ENCODE data around the gene CCDC149.

CCDC149 gene

GRCh38 chr4:24802648-24803047 is 110.2 kb downstream of the CCDC149 start:
- DNase-seq (ENCODE audit: low read depth in 2 of 2): no peak

- DNase-seq (ENCODE audit: low read depth in 2 of 2): no peak
Measured at GRCh38 chr4:24801136-24801855, 111.5 kb downstream of the CCDC149 start.

GRCh38 chr4:24800325-24800895 is 112.4 kb downstream of the CCDC149 start:
- no peak for DNase-seq (ENCODE audit: low read depth in 2 of 2)

- DNase-seq (ENCODE audit: low read depth in 2 of 2): no peak
Measured at GRCh38 chr4:24799544-24800324, 113.1 kb downstream of the CCDC149 start.

GRCh38 chr4:24799196-24799543 is 113.7 kb downstream of the CCDC149 start:
- DNase-seq (ENCODE audit: low read depth in 2 of 2): no peak

- DNase-seq (ENCODE audit: low read depth in 2 of 2): no peak
Measured at GRCh38 chr4:24798036-24798610, 114.7 kb downstream of the CCDC149 start.

- DNase-seq (ENCODE audit: low read depth in 2 of 2): no peak
Measured at GRCh38 chr4:24796620-24797019, 116.2 kb downstream of the CCDC149 start.

- no peak for DNase-seq (ENCODE audit: low read depth in 2 of 2)
Measured at GRCh38 chr4:24795666-24796381, 117.0 kb downstream of the CCDC149 start.

- no peak for DNase-seq (ENCODE audit: low read depth in 2 of 2)
Measured at GRCh38 chr4:24794916-24795665, 117.8 kb downstream of the CCDC149 start, which contains the start of gene SOD3. SOD3 (plus strand) TSS chr4:24795573; CDS start chr4:24799522, 3,949 bp downstream.

GRCh38 chr4:24794480-24794879 is 118.4 kb downstream of the CCDC149 start:
- DNase-seq (ENCODE audit: low read depth in 2 of 2): no peak

GRCh38 chr4:24794051-24794450 is 118.8 kb downstream of the CCDC149 start:
- no peak for DNase-seq (ENCODE audit: low read depth in 2 of 2)

GRCh38 chr4:24793219-24794005 is 119.4 kb downstream of the CCDC149 start:
- DNase-seq (ENCODE audit: low read depth in 2 of 2): no peak

- DNase-seq (ENCODE audit: low read depth in 2 of 2): no peak
Measured at GRCh38 chr4:24792552-24792951, 120.3 kb downstream of the CCDC149 start.

GRCh38 chr4:24791043-24791442 is 121.8 kb downstream of the CCDC149 start:
- DNase-seq (ENCODE audit: low read depth in 2 of 2): no peak

- DNase-seq (ENCODE audit: low read depth in 2 of 2): no peak
Measured at GRCh38 chr4:24783506-24783905, 129.3 kb downstream of the CCDC149 start.

- no peak for DNase-seq (ENCODE audit: low read depth in 2 of 2)
Measured at GRCh38 chr4:24781999-24782745, 130.7 kb downstream of the CCDC149 start.

- no peak for DNase-seq (ENCODE audit: low read depth in 2 of 2)
Measured at GRCh38 chr4:24780936-24781495, 131.8 kb downstream of the CCDC149 start.

- DNase-seq (ENCODE audit: low read depth in 2 of 2): no peak
Measured at GRCh38 chr4:24778464-24779225, 134.2 kb downstream of the CCDC149 start.
